Measurements from ENCODE around the gene HDAC10. TPM values are rescaled to one million over a fixed set of nuclear protein-coding genes. Genes with fewer than 3 reads are reported as not detected.

The HDAC10 gene
- total RNA-seq, 1 experiment from 2014 or later, result 71.3 TPM

DNA sequence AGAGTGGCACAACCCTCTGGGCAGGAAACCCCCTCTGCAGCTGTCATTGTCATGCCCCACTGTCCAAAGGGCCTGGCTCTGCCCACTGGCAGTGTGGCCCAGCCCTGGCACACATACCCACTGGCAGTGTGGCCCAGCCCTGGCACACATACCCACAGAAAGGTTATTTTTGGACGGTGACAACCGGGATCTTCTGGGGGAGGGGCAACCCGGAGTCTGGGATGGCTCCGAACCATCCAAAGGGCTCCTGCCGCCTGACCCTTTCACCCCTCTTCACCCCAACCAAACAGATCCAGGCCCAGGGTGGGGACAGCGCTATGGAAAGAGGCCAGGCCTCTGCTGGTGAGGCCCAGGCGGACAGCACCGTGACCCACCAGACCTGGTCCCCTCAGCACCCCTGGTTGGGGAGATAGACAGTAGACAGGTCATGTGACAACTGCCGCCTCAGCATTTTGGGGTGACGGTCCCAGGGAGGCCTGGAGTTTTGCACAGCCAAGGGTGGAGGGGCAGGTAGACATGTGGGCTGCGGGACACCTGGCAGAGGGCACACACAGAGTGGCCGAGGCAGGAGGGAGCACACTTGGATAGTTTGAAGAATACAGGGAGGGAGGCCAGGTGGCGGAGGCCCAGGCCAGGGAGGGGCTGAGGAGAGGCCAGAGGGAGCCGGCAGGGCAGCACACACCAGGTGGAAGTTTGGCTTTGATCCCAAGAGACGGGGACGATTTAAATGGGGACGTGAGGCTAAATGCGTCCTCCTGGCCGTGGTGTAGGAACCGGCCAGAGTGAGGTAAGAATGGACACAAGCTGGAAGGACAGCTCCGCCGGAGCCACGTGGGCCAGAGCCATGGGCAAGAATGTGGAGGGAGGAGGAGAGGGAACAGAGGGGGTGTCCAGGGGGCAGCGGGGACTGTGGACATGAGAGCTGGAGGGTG is 7.6 kb upstream of the HDAC10 start (continued):
- no peak for TF ChIP-seq TCF7L2 (IDR thresholded peaks at IDR 0.05; ENCODE audit: low read depth, low read length)

- ChIA-PET CTCF (no interaction called here), POLR2A (no interaction called here)
- H3K9me3 ChIP-seq (ENCODE audit: control insufficient read depth, insufficient read depth, low read depth, low read length), result no peaks in the 10 kb centered on the region
- intact Hi-C loops (cut with micrococcal nuclease; ENCODE audit: unreplicated experiment), result no loop called here
- H3K36me3 ChIP-seq (ENCODE audit: control insufficient read depth, insufficient read depth, low read length), result no peaks in the 10 kb centered on the region; the same call in 1 of the 2 replicates
- BruUV-seq (replicated peaks), result no TSS peak
- in situ Hi-C loops (cut with HindIII; ENCODE audit: low pct_unique_long_range_greater_than_20kb, low sequenced_read_pairs), result no loop called here
- TF ChIP-seq POLR2AphosphoS5 (IDR thresholded peaks at IDR 0.05; ENCODE audit: low read depth, low read length), result no peak
- no peak for TF ChIP-seq REST (IDR thresholded peaks at IDR 0.05; ENCODE audit: insufficient read depth in 1 of 2, low read depth in 2 of 2, low read length in 1 of 2)
- TF ChIP-seq SIN3A (IDR thresholded peaks at IDR 0.05; ENCODE audit: borderline replicate concordance, insufficient read depth, low read depth, low read length), result no peak
- TF ChIP-seq TCF7L2 (IDR thresholded peaks at IDR 0.05; ENCODE audit: low read depth, low read length), result no peak
- TF ChIP-seq, protein P1, sequence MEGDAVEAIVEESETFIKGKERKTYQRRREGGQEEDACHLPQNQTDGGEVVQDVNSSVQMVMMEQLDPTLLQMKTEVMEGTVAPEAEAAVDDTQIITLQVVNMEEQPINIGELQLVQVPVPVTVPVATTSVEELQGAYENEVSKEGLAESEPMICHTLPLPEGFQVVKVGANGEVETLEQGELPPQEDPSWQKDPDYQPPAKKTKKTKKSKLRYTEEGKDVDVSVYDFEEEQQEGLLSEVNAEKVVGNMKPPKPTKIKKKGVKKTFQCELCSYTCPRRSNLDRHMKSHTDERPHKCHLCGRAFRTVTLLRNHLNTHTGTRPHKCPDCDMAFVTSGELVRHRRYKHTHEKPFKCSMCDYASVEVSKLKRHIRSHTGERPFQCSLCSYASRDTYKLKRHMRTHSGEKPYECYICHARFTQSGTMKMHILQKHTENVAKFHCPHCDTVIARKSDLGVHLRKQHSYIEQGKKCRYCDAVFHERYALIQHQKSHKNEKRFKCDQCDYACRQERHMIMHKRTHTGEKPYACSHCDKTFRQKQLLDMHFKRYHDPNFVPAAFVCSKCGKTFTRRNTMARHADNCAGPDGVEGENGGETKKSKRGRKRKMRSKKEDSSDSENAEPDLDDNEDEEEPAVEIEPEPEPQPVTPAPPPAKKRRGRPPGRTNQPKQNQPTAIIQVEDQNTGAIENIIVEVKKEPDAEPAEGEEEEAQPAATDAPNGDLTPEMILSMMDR (IDR thresholded peaks at IDR 0.05), result no peak
- peaks cover 30% of the 10 kb centered on the region for H3K4me1 ChIP-seq (ENCODE audit: control insufficient read depth, insufficient read depth, low read length)
- no peak overlapping the region for H3K27ac ChIP-seq (ENCODE audit: low read length)
- DNase-seq (ENCODE audit: low read depth, low spot score) (no peak), ATAC-seq (no peak)
- no peaks in the 10 kb centered on the region for H3K27me3 ChIP-seq (ENCODE audit: control insufficient read depth, insufficient read depth, low read length)
- H3K4me3 ChIP-seq (ENCODE audit: low read depth in 2 of 2, low read length in 2 of 2), result no peak overlapping the region
Observed at GRCh38 chr22:50257451-50258360, 6.6 kb upstream of the HDAC10 start.

GRCh38 chr22:50257041-50257440 is 6.0 kb upstream of the HDAC10 start:
- intact Hi-C loops (cut with micrococcal nuclease; ENCODE audit: unreplicated experiment) (no loop called here), in situ Hi-C loops (cut with HindIII; ENCODE audit: low pct_unique_long_range_greater_than_20kb, low sequenced_read_pairs) (no loop called here)
- Histone ChIP-seq H3K4me1 (ENCODE audit: control insufficient read depth, insufficient read depth, low read length) (peaks cover 27% of the 10 kb centered on the region), H3K27me3 (ENCODE audit: control insufficient read depth, insufficient read depth, low read length) (no peaks in the 10 kb centered on the region), H3K27ac (ENCODE audit: low read length) (no peak overlapping the region), H3K4me3 (ENCODE audit: low read depth in 2 of 2, low read length in 2 of 2) (no peak overlapping the region), H3K9me3 (ENCODE audit: control insufficient read depth, insufficient read depth, low read depth, low read length) (no peaks in the 10 kb centered on the region), H3K36me3 (ENCODE audit: control insufficient read depth, insufficient read depth, low read length) (no peaks in the 10 kb centered on the region; the same call in 1 of the 2 replicates)
- no TSS peak for BruUV-seq (replicated peaks)
- ATAC-seq (no peak), DNase-seq (ENCODE audit: low read depth, low spot score) (no peak)
- no peak for TF ChIP-seq REST (IDR thresholded peaks at IDR 0.05; ENCODE audit: insufficient read depth in 1 of 2, low read depth in 2 of 2, low read length in 1 of 2)
- TF ChIP-seq POLR2AphosphoS5 (IDR thresholded peaks at IDR 0.05; ENCODE audit: low read depth, low read length), result no peak
- TF ChIP-seq, protein P1 (IDR thresholded peaks at IDR 0.05), result no peak
- TF ChIP-seq SIN3A (IDR thresholded peaks at IDR 0.05; ENCODE audit: borderline replicate concordance, insufficient read depth, low read depth, low read length), result no peak
- no peak for TF ChIP-seq TCF7L2 (IDR thresholded peaks at IDR 0.05; ENCODE audit: low read depth, low read length)
- POLR2A ChIA-PET, result no interaction called here
- CTCF ChIA-PET, result no interaction called here
